ENCODE results near the gene SLC16A10.

The SLC16A10 gene

GRCh38 chr6:111242452-111242851 is 155.1 kb downstream of the SLC16A10 start:
- 0 out of 2 replicates have a peak, but pooled peaks cover 6% of the 10 kb centered on the region for H3K27me3 ChIP-seq (ENCODE audit: low read depth, low read length)
- H3K79me2 ChIP-seq (ENCODE audit: low read length), result no peaks in the 10 kb centered on the region
- no peak overlapping the region for H3K4me2 ChIP-seq (ENCODE audit: low read length)
- TF ChIP-seq EZH2phosphoT487 (IDR thresholded peaks at IDR 0.05; ENCODE audit: low read depth), result no peak
- TF ChIP-seq, protein P1, sequence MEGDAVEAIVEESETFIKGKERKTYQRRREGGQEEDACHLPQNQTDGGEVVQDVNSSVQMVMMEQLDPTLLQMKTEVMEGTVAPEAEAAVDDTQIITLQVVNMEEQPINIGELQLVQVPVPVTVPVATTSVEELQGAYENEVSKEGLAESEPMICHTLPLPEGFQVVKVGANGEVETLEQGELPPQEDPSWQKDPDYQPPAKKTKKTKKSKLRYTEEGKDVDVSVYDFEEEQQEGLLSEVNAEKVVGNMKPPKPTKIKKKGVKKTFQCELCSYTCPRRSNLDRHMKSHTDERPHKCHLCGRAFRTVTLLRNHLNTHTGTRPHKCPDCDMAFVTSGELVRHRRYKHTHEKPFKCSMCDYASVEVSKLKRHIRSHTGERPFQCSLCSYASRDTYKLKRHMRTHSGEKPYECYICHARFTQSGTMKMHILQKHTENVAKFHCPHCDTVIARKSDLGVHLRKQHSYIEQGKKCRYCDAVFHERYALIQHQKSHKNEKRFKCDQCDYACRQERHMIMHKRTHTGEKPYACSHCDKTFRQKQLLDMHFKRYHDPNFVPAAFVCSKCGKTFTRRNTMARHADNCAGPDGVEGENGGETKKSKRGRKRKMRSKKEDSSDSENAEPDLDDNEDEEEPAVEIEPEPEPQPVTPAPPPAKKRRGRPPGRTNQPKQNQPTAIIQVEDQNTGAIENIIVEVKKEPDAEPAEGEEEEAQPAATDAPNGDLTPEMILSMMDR (IDR thresholded peaks at IDR 0.05; ENCODE audit: low read depth, low read length), result no peak
- H3K36me3 ChIP-seq (replicated peaks; ENCODE audit: low read depth, low read length), result no peaks in the 10 kb centered on the region
- H3K4me3 ChIP-seq (ENCODE audit: low read length), result no peak overlapping the region
- no peak overlapping the region for H2AFZ ChIP-seq (ENCODE audit: low read depth, low read length)
- no peak overlapping the region for H3K27ac ChIP-seq (ENCODE audit: low read length)
- H3K9ac ChIP-seq (ENCODE audit: low read length), result no peak overlapping the region
- H4K20me1 ChIP-seq (ENCODE audit: insufficient read depth, low read length), result no peaks in the 10 kb centered on the region
- no peaks in the 10 kb centered on the region for H3K9me3 ChIP-seq (ENCODE audit: insufficient read depth, low read length)
- peaks cover 6% of the 10 kb centered on the region for H3K4me1 ChIP-seq (ENCODE audit: low read length)

GRCh38 chr6:111243095-111243494 is 155.8 kb downstream of the SLC16A10 start:
- Histone ChIP-seq H3K27ac (ENCODE audit: low read length) (no peak overlapping the region), H3K9me3 (ENCODE audit: insufficient read depth, low read length) (no peaks in the 10 kb centered on the region), H3K4me3 (ENCODE audit: low read length) (no peak overlapping the region), H4K20me1 (ENCODE audit: insufficient read depth, low read length) (no peaks in the 10 kb centered on the region), H3K27me3 (ENCODE audit: low read depth, low read length) (0 out of 2 replicates have a peak, but pooled peaks cover 6% of the 10 kb centered on the region), H3K9ac (ENCODE audit: low read length) (no peak overlapping the region), H3K4me2 (ENCODE audit: low read length) (no peak overlapping the region), H2AFZ (ENCODE audit: low read depth, low read length) (no peak overlapping the region), H3K36me3 (replicated peaks; ENCODE audit: low read depth, low read length) (no peaks in the 10 kb centered on the region), H3K79me2 (ENCODE audit: low read length) (no peaks in the 10 kb centered on the region), H3K4me1 (ENCODE audit: low read length) (peaks cover 6% of the 10 kb centered on the region)
- TF ChIP-seq, protein P1 (IDR thresholded peaks at IDR 0.05; ENCODE audit: low read depth, low read length), result no peak
- TF ChIP-seq EZH2phosphoT487 (IDR thresholded peaks at IDR 0.05; ENCODE audit: low read depth), result no peak

DNA sequence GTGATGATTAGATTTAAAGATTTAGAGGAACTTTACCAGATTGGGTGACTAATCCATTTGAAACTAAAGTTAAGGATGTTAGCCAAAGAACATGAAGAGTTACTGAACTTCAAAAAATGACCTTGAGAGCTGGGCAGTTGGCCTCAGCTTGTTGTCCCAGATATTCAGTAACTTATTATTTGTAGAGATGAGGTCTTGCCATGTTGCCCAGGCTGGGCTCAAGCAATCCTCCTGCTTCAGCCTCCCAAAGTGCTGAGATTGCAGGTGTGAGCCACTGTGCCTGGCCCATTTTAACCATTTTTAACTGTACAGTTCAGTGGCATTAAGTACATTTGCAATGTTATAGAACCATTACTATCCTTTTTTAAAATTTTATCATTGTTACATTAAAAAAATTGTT is 161.5 kb downstream of the SLC16A10 start:
- H3K4me3 ChIP-seq (ENCODE audit: low read length), result no peak overlapping the region
- 0 out of 2 replicates have a peak, but pooled peaks cover 6% of the 10 kb centered on the region for H3K27me3 ChIP-seq (ENCODE audit: low read depth, low read length)
- TF ChIP-seq EZH2phosphoT487 (IDR thresholded peaks at IDR 0.05; ENCODE audit: low read depth), result no peak
- TF ChIP-seq, protein P1 (IDR thresholded peaks at IDR 0.05; ENCODE audit: low read depth, low read length), result no peak

DNA sequence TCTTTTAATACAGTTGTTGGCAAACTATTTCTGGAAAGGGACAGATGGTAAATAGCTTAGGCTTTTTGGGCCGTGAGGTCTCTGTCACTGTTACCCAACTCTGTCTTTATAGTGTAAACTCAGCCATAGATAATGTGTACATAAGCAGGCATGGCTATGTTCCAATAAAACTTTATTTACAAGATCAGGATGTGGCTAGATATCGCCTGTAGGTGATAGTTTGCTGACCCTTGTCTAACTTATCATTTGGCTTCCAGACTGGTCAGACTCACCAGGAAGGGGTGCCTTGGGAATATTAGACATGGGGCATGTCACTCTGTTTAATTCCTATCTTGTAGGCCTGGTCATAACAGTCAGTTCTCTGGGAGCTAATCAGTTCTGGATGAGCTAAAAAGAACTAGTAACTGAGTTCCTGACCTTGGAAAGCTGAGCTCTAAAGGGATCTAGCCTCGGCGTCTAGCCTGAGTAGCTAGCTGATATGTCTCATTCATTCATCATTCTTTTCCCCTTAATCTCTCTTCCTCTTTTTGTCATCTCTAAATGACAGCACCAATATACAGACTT is 163.6 kb downstream of the SLC16A10 start:
- no peak overlapping the region for H3K4me3 ChIP-seq (ENCODE audit: low read length)
- no peak overlapping the region for H3K9ac ChIP-seq (ENCODE audit: low read length)
- H3K36me3 ChIP-seq (replicated peaks; ENCODE audit: low read depth, low read length), result no peaks in the 10 kb centered on the region
- H3K4me2 ChIP-seq (ENCODE audit: low read length), result peak overlapping the region; percentile 54
- TF ChIP-seq EZH2phosphoT487 (IDR thresholded peaks at IDR 0.05; ENCODE audit: low read depth), result no peak
- TF ChIP-seq, protein P1 (IDR thresholded peaks at IDR 0.05; ENCODE audit: low read depth, low read length), result no peak
- no peaks in the 10 kb centered on the region for H3K9me3 ChIP-seq (ENCODE audit: insufficient read depth, low read length)
- peaks cover 16% of the 10 kb centered on the region for H3K4me1 ChIP-seq (ENCODE audit: low read length)
- no peak overlapping the region for H2AFZ ChIP-seq (ENCODE audit: low read depth, low read length)
- no peaks in the 10 kb centered on the region for H3K79me2 ChIP-seq (ENCODE audit: low read length)
- no peaks in the 10 kb centered on the region for H4K20me1 ChIP-seq (ENCODE audit: insufficient read depth, low read length)
- H3K27ac ChIP-seq (ENCODE audit: low read length), result no peak overlapping the region
- H3K27me3 ChIP-seq (ENCODE audit: low read depth, low read length), result no peaks in the 10 kb centered on the region

More for the DNA sequence above, 161.5 kb downstream of the SLC16A10 start:
- Histone ChIP-seq H3K9ac (ENCODE audit: low read length) (no peak overlapping the region), H3K4me1 (ENCODE audit: low read length) (peaks cover 16% of the 10 kb centered on the region), H3K79me2 (ENCODE audit: low read length) (no peaks in the 10 kb centered on the region), H4K20me1 (ENCODE audit: insufficient read depth, low read length) (no peaks in the 10 kb centered on the region), H2AFZ (ENCODE audit: low read depth, low read length) (no peak overlapping the region), H3K4me2 (ENCODE audit: low read length) (no peak overlapping the region), H3K36me3 (replicated peaks; ENCODE audit: low read depth, low read length) (no peaks in the 10 kb centered on the region), H3K9me3 (ENCODE audit: insufficient read depth, low read length) (no peaks in the 10 kb centered on the region), H3K27ac (ENCODE audit: low read length) (no peak overlapping the region)
